WERI-Rb-1 (cell line): ENCODE measurements around the gene WWOX.

Source experiments
- DNase-seq: peaks from one replicate; pipeline ENCODE4 v3.0.0-alpha.2; 2020
- H3K27ac ChIP-seq: fragments of 250-450 bp; sonication (Bioruptor Pico); 2 replicates; pipeline ENCODE4 v1.5.1; 2020; ENCODE audit warnings: mild to moderate bottlenecking, moderate library complexity
- H3K27me3 ChIP-seq: fragments of 250-450 bp; sonication (Bioruptor Pico); 2 replicates; pipeline ENCODE4 v1.5.1; 2021; ENCODE audit warnings: mild to moderate bottlenecking, low read depth, moderate library complexity; ENCODE audit not compliant: insufficient read depth, severe bottlenecking
- H3K36me3 ChIP-seq: fragments of 250-450 bp; sonication (Bioruptor Pico); 2 replicates; pipeline ENCODE4 v1.5.1; 2020; ENCODE audit warnings: mild to moderate bottlenecking, moderate library complexity
- H3K4me3 ChIP-seq: 2 replicates; pipeline ENCODE4 v1.5.1; 2011; ENCODE audit warnings: low read depth, mild to moderate bottlenecking, control low read depth, low read length
- H3K9me3 ChIP-seq: fragments of 250-450 bp; sonication (Bioruptor Pico); 2 replicates; pipeline ENCODE4 v1.5.1; 2021; ENCODE audit warnings: mild to moderate bottlenecking, moderate library complexity; ENCODE audit not compliant: severe bottlenecking
- CTCF ChIP-seq: IDR thresholded peaks from 2 replicates; pipeline ENCODE4 v1.5.1; 2011; ENCODE audit warnings: low read depth, mild to moderate bottlenecking, control low read depth, inconsistent platforms, low read length

WWOX gene

GRCh38 chr16:78877114-78877655 is 777.7 kb downstream of the WWOX start:
- no peak for TF ChIP-seq CTCF
- Histone ChIP-seq H3K36me3 (no peaks in the 10 kb centered on the region), H3K27ac (no peak overlapping the region), H3K9me3 (no peaks in the 10 kb centered on the region), H3K4me3 (no peak overlapping the region), H3K27me3 (no peaks in the 10 kb centered on the region)
- DNase-seq, result no peak

GRCh38 chr16:78878570-78878969 is 779.1 kb downstream of the WWOX start:
- Histone ChIP-seq H3K9me3 (no peaks in the 10 kb centered on the region), H3K27ac (no peak overlapping the region), H3K27me3 (no peaks in the 10 kb centered on the region), H3K36me3 (no peaks in the 10 kb centered on the region), H3K4me3 (no peak overlapping the region)
- TF ChIP-seq CTCF, result no peak
- DNase-seq, result no peak

GRCh38 chr16:78879011-78879410 is 779.6 kb downstream of the WWOX start:
- Histone ChIP-seq H3K4me3 (no peak overlapping the region), H3K27ac (no peak overlapping the region), H3K36me3 (no peaks in the 10 kb centered on the region), H3K9me3 (no peaks in the 10 kb centered on the region), H3K27me3 (no peaks in the 10 kb centered on the region)
- no peak for TF ChIP-seq CTCF
- no peak for DNase-seq

GRCh38 chr16:78882150-78882549 is 782.7 kb downstream of the WWOX start:
- Histone ChIP-seq H3K9me3 (no peaks in the 10 kb centered on the region), H3K36me3 (no peaks in the 10 kb centered on the region), H3K27ac (no peak overlapping the region), H3K27me3 (no peaks in the 10 kb centered on the region), H3K4me3 (no peak overlapping the region)
- TF ChIP-seq CTCF, result no peak
- DNase-seq, result no peak

- TF ChIP-seq CTCF, result no peak
- no peaks in the 10 kb centered on the region for H3K27me3 ChIP-seq
These were observed 783.3 kb downstream of the WWOX start for GRCh38 chr16:78882751-78883150.

GRCh38 chr16:78884204-78884603 is 784.8 kb downstream of the WWOX start:
- no peaks in the 10 kb centered on the region for H3K27me3 ChIP-seq
- no peaks in the 10 kb centered on the region for H3K36me3 ChIP-seq
- DNase-seq, result no peak
- no peak for TF ChIP-seq CTCF
- no peak overlapping the region for H3K27ac ChIP-seq
- H3K9me3 ChIP-seq, result no peaks in the 10 kb centered on the region
- H3K4me3 ChIP-seq, result no peak overlapping the region

More at GRCh38 chr16:78882751-78883150, 783.3 kb downstream of the WWOX start:
- no peak overlapping the region for H3K27ac ChIP-seq
- H3K9me3 ChIP-seq, result no peaks in the 10 kb centered on the region
- DNase-seq, result no peak
- H3K36me3 ChIP-seq, result no peaks in the 10 kb centered on the region
- H3K4me3 ChIP-seq, result no peak overlapping the region
